Neural crest cell (in vitro differentiated cells): ENCODE data around the gene PIP5K1A. TPM values are rescaled to one million over a fixed set of nuclear protein-coding genes. Genes with fewer than 3 reads are reported as not detected.

Source experiments
- DNase-seq: peaks from one replicate; pipeline ENCODE4 v3.0.0; 2021; ENCODE audit warnings: low read depth, mixed read lengths, low spot score
- H3K27ac Mint-ChIP-seq: one replicate; pipeline ENCODE4 v1.8.0; 2021; ENCODE audit warnings: mild to moderate bottlenecking, mixed read lengths; ENCODE audit not compliant: unreplicated experiment
- H3K27me3 Mint-ChIP-seq: 2 replicates; pipeline ENCODE4 v1.8.0; 2021; ENCODE audit warnings: low read depth, mild to moderate bottlenecking, mixed read lengths
- H3K36me3 Mint-ChIP-seq: 2 replicates; pipeline ENCODE4 v1.8.0; 2021; ENCODE audit warnings: low read depth, mild to moderate bottlenecking, mixed read lengths
- H3K4me1 Mint-ChIP-seq: 2 replicates; pipeline ENCODE4 v1.8.0; 2021; ENCODE audit warnings: mixed read lengths
- H3K4me3 Mint-ChIP-seq: one replicate; pipeline ENCODE4 v1.8.0; 2021; ENCODE audit warnings: mild to moderate bottlenecking, mixed read lengths
- H3K9me3 Mint-ChIP-seq: 2 replicates; pipeline ENCODE4 v1.8.0; 2021; ENCODE audit warnings: mixed read lengths
- total RNA-seq: library from RNA; stranded (reverse); gene quantifications from 2 replicates; pipeline ENCODE4 v1.2.1, GENCODE V29; 2021
- TF ChIP-seq, protein P1 (sequence below): fragments of 200-600 bp; sonication (generic); conservative IDR thresholded peaks from 2 replicates; pipeline ENCODE4 v1.5.0; 2021; ENCODE audit warnings: antibody characterized with exemption, mild to moderate bottlenecking

PIP5K1A gene
- total RNA-seq, 1 donor from 2014 or later = 96.2 TPM

DNA sequence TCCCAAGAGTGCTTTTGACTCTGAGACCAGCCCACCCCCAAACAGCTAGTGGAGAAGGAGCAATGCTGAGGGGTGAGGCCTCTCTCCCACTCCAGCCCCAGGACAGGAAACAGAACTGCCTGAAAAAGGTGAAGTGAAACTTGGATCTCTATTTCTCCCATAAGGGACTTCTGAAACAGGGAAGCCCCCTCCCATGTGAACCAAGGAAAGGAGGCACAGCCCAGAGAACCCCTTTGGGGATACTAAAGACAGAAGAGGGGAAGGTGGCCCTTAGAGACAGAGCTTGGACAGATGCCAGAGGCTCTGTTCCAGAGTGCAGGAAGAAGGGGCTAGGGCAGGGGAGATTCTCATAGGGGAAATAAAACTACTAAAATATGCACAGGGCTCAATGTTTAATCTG is 39.0 kb upstream of the PIP5K1A start:
- no peak for DNase-seq
- H3K4me3 Mint-ChIP-seq = no peak overlapping the region
- no peaks in the 10 kb centered on the region for H3K9me3 Mint-ChIP-seq
- peaks cover 13% of the 10 kb centered on the region for H3K4me1 Mint-ChIP-seq
- H3K36me3 Mint-ChIP-seq = peaks cover 3% of the 10 kb centered on the region
- no peak overlapping the region for H3K27ac Mint-ChIP-seq
- TF ChIP-seq, protein P1, sequence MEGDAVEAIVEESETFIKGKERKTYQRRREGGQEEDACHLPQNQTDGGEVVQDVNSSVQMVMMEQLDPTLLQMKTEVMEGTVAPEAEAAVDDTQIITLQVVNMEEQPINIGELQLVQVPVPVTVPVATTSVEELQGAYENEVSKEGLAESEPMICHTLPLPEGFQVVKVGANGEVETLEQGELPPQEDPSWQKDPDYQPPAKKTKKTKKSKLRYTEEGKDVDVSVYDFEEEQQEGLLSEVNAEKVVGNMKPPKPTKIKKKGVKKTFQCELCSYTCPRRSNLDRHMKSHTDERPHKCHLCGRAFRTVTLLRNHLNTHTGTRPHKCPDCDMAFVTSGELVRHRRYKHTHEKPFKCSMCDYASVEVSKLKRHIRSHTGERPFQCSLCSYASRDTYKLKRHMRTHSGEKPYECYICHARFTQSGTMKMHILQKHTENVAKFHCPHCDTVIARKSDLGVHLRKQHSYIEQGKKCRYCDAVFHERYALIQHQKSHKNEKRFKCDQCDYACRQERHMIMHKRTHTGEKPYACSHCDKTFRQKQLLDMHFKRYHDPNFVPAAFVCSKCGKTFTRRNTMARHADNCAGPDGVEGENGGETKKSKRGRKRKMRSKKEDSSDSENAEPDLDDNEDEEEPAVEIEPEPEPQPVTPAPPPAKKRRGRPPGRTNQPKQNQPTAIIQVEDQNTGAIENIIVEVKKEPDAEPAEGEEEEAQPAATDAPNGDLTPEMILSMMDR = no peak
- H3K27me3 Mint-ChIP-seq = no peaks in the 10 kb centered on the region

- peak overlapping the region; percentile 93 for H3K4me3 Mint-ChIP-seq
- H3K27me3 Mint-ChIP-seq = peaks cover 3% of the 10 kb centered on the region
- peak overlapping the region; percentile 91 for H3K27ac Mint-ChIP-seq
- no peaks in the 10 kb centered on the region for H3K9me3 Mint-ChIP-seq
- peaks cover 6% of the 10 kb centered on the region for H3K36me3 Mint-ChIP-seq
- H3K4me1 Mint-ChIP-seq = peaks cover 28% of the 10 kb centered on the region
- TF ChIP-seq, protein P1 = no peak
- DNase-seq = no peak
Observed at GRCh38 chr1:151164732-151165280, 33.5 kb upstream of the PIP5K1A start.

DNA sequence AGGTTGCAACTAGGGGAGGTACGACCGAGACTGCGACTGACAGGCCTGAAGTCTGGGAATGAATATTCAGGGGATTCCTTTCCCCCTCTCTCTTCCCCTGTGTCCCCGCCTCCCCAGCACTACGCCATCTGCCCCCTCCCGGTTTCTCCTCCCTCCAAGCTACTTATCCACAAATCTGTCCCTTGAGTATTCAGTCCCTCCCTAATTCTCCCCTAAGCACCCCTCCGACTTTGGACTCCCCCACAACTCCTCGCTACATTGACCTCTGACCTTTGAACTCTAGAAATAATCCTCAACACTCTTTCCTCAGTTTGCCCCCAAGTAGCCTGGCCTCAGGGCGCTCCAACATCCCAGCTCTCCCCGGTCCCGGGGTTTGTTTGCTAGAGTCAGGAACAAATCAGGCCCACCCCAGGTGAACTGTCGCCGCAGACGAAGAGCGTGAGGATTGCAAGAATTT is 33.0 kb upstream of the PIP5K1A start:
- Mint-ChIP-seq H3K9me3 (no peaks in the 10 kb centered on the region), H3K4me1 (peaks cover 28% of the 10 kb centered on the region), H3K36me3 (peaks cover 6% of the 10 kb centered on the region), H3K27ac (peak overlapping the region; percentile 91), H3K4me3 (peak overlapping the region; percentile 93), H3K27me3 (peaks cover 3% of the 10 kb centered on the region)
- TF ChIP-seq, protein P1 = no peak
- DNase-seq = peak; percentile 35

- Mint-ChIP-seq H3K4me1 (peaks cover 28% of the 10 kb centered on the region), H3K36me3 (peaks cover 6% of the 10 kb centered on the region), H3K27ac (peak within 1 kb of the TSS; percentile 94), H3K27me3 (peaks cover 3% of the 10 kb centered on the region), H3K4me3 (peak within 1 kb of the TSS; percentile 93), H3K9me3 (no peaks in the 10 kb centered on the region)
- TF ChIP-seq, protein P1 = no peak
- DNase-seq = peak; percentile 92
Observed at GRCh38 chr1:151165738-151166504, 32.4 kb upstream of the PIP5K1A start, which contains the start of the genes LYSMD1 and SCNM1. TSS of gene LYSMD1 (minus strand) at chr1:151165902. CDS start at chr1:151165258, 644 bp downstream. TSS of gene SCNM1 (plus strand) at chr1:151166144. CDS start at chr1:151166153, 9 bp downstream.

- DNase-seq = no peak
- Mint-ChIP-seq H3K4me1 (peaks cover 28% of the 10 kb centered on the region), H3K27me3 (peaks cover 3% of the 10 kb centered on the region), H3K9me3 (no peaks in the 10 kb centered on the region), H3K4me3 (peak overlapping the region; percentile 93), H3K27ac (peak overlapping the region; percentile 94), H3K36me3 (peaks cover 6% of the 10 kb centered on the region)
- TF ChIP-seq, protein P1 = no peak
Observed at GRCh38 chr1:151166505-151166956, 31.8 kb upstream of the PIP5K1A start.
